Lung microvascular endothelial cell (primary cell): ENCODE measurements around the gene ZNF648. TPM values are rescaled to one million over a fixed set of nuclear protein-coding genes. Genes with fewer than 3 reads are reported as not detected.
"Not testable (repeated sequence)": the region's sequence is repeated elsewhere in the genome, so short reads cannot be mapped to it uniquely, and the experiment has no call there.

Experiments
- DNase-seq, 2 donors: peaks; one replicate each; pipeline versions ENCODE4 v3.0.0 to v3.0.0-alpha.2; 2010; ENCODE audit warnings: low read depth in 2 of 2
- total RNA-seq: library from RNA; depleted of rRNA; stranded (reverse); fragments of >200 nt; gene quantifications from 2 replicates; pipeline ENCODE4 v1.2.1, GENCODE V29; 2014

ZNF648 gene
- not detected in 2 replicates for total RNA-seq

GRCh38 chr1:182061594-182061993 is at the start of gene ZNF648:
Gene ZNF648 (minus strand): TSS chr1:182061712. CDS start chr1:182058010, 3,702 bp downstream.
- DNase-seq = no peak

GRCh38 chr1:182110635-182111034 is 49.1 kb upstream of the ZNF648 start:
- DNase-seq = no peak

GRCh38 chr1:182109771-182110170 is 48.3 kb upstream of the ZNF648 start:
- no peak for DNase-seq

- DNase-seq = no peak
Observed at GRCh38 chr1:182107209-182107608, 45.7 kb upstream of the ZNF648 start.

- no peak for DNase-seq
Observed at GRCh38 chr1:182102043-182102416, 40.5 kb upstream of the ZNF648 start.

- no peak for DNase-seq
Observed at GRCh38 chr1:182101415-182102042, 40.0 kb upstream of the ZNF648 start.

GRCh38 chr1:182098301-182098700 is 36.8 kb upstream of the ZNF648 start:
- DNase-seq = no peak

- no peak for DNase-seq
Observed at GRCh38 chr1:182095946-182096345, 34.4 kb upstream of the ZNF648 start.

- not testable (repeated sequence) for DNase-seq
Observed at GRCh38 chr1:182094514-182095005, 33.0 kb upstream of the ZNF648 start.

GRCh38 chr1:182093781-182094180 is 32.3 kb upstream of the ZNF648 start:
- DNase-seq = no peak

GRCh38 chr1:182092336-182092735 is 30.8 kb upstream of the ZNF648 start:
- no peak for DNase-seq

- no peak for DNase-seq
Observed at GRCh38 chr1:182091083-182091482, 29.6 kb upstream of the ZNF648 start.

- no peak for DNase-seq
Observed at GRCh38 chr1:182087719-182088350, 26.3 kb upstream of the ZNF648 start.

- no peak for DNase-seq
Observed at GRCh38 chr1:182087304-182087703, 25.8 kb upstream of the ZNF648 start.

- DNase-seq = no peak
Observed at GRCh38 chr1:182086620-182087019, 25.1 kb upstream of the ZNF648 start.

- DNase-seq = no peak
Observed at GRCh38 chr1:182086136-182086535, 24.6 kb upstream of the ZNF648 start.

- no peak for DNase-seq
Observed at GRCh38 chr1:182085726-182086125, 24.2 kb upstream of the ZNF648 start.

GRCh38 chr1:182084487-182085316 is 23.2 kb upstream of the ZNF648 start:
- peak; percentile 67 to 88 for DNase-seq

- DNase-seq = no peak
Observed at GRCh38 chr1:182083851-182084486, 22.5 kb upstream of the ZNF648 start.

GRCh38 chr1:182080955-182081582 is 19.6 kb upstream of the ZNF648 start:
- peak; percentile 47 to 48 for DNase-seq

GRCh38 chr1:182080040-182080439 is 18.5 kb upstream of the ZNF648 start:
- DNase-seq = no peak
